Fibroblast of peridontal ligament (primary cell): ENCODE measurements around the gene SETDB1.
"Not testable (repeated sequence)": the region's sequence is repeated elsewhere in the genome, so short reads cannot be mapped to it uniquely, and the experiment has no call there.

Experiments
- DNase-seq: peaks from one replicate; pipeline ENCODE4 v3.0.0-alpha.2; 2010; ENCODE audit errors: extremely low read depth

Gene SETDB1

DNA sequence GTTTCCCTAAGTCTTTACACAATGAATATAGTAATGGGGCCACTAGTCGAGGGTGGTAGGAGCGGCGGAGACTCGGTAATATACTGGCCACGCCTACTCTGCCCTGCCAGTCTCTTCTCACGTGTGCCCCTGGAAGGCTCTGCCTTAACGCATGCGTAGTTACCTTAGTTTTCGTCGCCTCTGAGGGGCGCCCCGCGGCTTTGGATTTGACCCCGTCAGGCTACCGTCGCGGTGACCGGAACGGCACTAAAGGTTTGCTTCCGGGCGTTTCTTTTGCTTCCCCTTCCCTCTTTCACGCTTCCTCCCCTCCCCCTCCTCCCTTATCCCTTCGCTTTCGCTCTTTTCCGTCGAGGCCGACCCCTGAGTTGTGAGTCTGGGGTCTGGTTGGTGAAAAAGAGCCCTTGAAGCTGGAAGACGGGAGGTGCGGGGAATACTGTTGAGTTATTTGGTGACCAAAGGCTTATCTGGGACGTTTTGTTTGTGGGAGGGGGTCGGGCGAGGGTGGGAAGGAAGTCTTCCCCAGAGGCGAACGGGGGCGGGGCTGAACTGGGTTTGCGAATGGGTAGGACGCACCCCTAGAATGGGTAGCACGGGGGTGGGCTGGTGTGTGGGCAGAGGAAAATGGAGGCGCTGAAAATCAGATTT, at the start of gene SETDB1:
SETDB1 (plus strand) TSS at position 267 of the 645 bp plus-strand sequence. CDS start 1,352 bp downstream, outside the sequence.
- DNase-seq, result peak; percentile 96

DNA sequence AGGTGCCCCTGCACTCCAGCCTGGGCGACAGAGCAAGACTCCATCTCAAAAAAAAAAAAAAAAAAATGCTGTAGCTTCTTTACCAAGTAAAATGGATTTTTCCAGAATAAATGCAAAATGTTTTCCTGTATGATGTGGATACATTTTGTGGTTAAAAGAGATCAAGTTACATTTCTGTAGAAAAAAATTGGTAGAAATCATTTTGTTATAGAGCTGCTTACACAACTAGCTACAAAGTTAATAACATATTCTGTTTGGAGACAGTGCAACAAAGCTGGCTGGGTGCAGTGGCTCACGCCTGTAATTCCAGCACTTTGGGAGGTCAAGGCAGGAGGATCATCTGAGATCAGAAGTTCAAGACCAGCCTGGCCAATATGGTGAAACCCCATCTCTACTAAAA, 47.2 kb upstream of the SETDB1 start:
- peak; percentile 77 for DNase-seq

DNA sequence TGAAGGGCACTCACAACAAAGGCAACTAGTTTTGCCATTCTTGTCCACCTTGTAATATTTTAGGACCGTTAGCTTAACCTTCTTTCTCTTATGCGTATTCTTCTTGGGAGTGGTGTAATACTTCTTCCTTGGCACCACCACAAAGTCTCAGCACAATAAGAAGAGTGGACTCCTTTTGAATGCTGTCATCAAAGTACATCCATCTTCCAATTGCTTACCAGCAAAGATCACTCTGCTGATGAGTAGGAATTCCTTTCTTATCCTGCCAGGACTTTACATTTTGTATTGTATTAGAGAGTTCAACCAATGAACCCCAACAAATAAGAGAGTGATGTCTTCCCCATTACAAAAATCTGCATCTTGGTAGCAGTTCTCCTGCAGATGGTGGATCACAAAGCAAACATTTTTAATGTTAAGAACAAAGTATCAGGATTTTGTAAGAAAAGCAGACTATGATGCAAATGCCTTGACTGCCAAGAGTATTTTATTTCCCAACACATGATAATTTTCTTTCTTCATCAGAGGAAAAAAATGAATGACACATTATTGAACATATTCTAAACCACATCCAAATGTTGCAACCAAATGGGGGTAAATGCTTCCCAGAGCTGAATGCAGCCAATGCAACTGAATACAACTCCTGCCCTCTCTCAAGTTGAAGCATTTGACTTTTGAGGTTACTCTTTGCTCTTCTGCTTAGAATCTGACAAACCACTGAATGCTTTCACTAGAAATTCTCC, 44.7 kb upstream of the SETDB1 start:
- DNase-seq, result peak; percentile 100

DNA sequence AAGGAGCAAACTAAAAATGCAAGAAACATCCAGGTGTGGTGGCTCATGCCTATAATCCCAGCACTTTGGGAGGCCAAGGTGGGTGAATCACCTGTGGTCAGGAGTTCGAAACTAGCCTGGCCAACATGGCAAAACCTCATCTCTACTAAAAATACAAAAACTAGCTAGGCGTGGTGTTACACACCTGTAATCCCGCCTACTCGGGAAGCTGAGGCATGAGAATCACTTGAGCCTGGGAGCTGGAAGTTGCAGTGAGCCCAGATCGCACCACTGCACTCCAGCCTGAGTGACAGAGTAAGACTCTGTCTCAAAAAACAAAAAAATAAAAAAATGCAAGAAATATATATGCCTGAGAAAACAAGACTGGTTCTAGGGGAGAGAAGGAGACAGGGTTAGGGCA, 43.0 kb upstream of the SETDB1 start:
- not testable (repeated sequence) for DNase-seq

DNA sequence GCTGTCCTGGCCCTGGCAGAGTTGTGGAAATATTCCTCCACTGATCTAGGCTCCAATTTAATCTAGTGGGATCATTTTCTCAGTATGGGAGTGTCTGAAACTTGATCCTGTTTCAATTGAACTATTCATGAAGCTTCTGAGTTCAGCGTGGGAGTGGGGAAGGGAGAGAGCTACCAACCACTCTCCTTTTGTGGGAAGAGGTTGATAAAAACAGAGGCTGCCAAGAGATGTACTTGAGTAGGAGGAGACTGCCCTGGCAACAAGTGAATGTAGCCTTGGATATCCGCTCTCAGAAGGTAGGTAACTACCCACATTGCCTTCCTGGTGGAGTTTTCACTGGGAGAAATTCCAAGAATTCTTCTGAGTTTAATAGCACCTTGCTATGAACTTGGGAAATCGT, 39.1 kb upstream of the SETDB1 start, which contains the start of gene CTXND2:
CTXND2 (plus strand) TSS at position 119 of the 400 bp plus-strand sequence. CDS start 25,179 bp downstream, outside the sequence.
- DNase-seq, result no peak

DNA sequence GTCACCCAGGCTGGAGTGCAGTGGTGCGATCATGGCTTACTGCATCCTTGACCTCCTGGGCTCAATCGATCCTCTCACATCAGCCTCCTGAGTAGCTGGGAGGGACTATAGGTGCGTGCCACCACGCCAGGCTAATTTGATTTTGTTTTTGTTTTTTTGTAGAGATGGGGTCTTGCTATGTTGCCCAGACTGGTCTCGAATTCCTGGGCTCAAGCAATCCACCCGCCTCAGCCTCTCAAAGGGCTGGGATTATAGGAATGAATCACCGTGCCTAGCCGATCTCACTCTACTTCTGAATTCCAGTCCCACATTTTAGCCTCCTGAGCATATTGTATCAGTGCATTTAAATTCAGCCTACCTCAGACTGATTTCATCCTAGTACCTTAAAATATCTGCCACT, 37.4 kb upstream of the SETDB1 start:
- DNase-seq, result no peak

DNA sequence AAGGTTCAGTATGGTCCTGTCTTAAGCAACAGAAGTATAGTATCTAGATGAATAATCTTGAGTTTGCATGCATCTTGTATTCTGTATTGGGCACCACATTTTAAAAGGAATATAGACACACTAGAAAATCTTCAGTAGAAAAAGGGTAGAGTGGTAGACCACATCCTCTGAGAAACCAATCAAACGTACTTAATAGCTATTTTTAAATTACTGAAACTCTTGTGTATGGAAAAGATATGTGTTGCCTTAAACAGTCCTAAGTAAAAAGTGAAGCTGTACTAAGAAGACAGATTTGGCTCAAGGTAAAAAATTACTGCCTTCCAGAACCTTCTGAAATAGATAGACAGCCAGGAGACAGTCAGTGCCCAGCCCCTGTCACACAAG, 36.1 kb upstream of the SETDB1 start:
- DNase-seq, result no peak

DNA sequence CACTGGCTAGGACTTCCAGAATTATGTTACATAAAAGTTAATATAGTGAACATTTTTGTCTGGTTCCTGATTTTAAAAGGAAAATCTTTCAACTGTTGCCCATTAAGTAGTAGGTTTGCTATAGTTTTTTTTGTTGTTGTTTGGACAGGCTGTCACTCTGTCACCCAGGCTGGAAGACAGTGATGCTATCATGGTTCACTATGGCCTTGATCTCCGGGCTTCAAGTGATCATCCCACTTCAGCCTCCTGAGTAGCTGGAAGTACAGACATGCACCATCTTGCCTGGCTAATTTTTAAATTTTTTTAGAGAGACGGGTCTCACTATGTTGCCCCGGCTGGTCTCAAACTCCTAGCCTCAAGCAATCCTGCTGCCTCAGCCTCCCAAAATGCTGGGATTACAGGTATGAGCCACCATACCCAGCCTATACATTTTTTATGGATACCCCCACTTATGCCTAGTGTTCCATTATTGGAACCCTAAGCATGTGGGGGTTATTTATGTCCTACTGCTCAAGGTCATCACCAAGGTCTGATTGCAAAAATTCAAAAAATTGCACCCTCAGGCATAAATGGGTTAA, 32.7 kb upstream of the SETDB1 start:
- no peak for DNase-seq

DNA sequence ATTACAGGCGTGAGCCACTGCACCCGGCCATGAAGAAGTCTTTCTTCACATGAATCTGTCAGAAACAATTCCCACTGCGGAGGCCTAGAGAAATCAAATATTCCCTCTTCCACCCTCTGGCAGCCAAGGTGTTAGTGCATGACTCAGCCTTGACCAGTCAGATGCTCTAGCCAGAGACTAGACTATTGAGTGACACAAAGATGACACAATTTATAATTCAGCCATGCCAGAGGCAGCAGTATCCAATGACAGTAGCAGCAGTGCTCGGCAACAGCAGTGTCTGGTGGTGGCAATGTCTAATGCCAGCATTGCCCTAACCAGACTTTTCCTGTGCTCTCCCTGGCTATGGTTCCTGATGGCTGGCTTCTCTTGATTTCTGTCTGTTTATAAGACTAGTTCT, 30.5 kb upstream of the SETDB1 start:
- DNase-seq, result no peak

DNA sequence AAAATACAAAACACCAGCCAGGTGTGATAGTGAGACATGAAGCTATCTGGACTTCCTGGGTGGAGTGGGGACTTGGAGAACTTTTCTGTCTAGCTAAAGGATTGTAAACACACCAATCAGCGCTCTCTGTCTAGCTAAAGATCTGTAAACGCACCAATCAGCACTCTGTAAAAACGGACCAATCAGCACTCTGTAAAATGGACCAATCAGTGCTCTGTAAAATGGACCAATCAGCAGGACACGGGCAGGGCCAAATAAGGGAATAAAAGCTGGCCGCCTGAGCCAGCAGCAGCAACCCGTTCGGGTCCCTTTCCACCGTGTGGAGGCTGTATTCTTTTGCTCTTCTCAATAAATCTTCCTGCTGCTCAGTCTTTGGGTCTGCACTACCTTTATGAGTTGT, 26.4 kb upstream of the SETDB1 start:
- not testable (repeated sequence) for DNase-seq

DNA sequence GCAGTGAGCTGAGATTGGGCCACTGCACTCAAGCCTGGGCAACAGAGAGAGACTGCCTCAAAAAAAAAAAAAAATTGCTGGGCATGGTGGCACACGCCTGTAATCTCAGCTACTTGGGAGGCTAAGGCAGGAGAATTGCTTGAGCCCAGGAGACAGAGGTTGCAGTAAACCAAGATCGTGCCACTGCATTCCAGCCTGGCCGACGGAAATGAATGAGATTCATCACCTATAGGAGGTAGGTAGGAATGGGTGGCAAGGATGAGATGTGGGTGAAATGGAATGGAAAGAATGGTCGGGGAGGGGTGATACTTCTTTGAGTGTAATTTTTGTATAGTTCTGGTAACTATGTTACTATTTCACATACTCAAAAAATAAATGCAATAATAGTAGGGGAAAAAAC, 23.8 kb upstream of the SETDB1 start:
- no peak for DNase-seq

DNA sequence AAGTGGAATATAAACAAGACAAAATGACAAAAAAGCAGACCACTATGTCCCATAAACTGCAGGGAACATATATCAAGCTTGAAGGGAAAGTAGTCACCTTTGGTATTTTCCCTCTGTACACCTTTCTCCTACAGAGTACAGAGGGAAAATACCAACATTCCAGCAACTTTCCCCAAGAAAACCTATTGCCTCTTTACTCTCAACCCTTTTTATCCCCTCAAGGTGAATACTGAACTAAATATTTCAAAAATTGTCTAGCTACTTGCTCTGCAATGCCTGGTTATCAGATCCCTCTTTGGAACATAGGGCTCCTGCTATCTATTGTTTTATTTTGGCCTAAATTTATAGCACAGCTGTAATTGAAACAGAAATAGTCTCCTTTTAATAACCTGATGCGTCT, 23.4 kb upstream of the SETDB1 start:
- no peak for DNase-seq

DNA sequence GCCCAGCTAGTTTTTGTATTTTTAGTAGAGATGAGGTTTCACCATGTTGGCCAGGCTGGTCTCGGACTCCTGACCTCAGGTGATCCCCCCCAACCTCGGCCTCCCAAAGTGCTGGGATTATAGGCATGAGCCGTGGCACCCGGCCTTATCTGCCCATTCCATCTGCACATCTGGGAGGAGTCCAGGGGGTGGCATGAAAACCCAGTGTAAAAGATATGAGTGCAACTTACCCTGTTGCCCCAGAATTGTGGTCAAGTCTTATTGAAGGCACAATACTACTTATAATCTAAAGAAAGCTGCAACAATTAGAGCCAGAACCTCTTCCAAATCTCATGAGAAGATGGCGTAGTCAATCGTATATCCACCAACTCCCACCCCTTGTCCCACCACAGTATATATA, 20.9 kb upstream of the SETDB1 start:
- no peak for DNase-seq

DNA sequence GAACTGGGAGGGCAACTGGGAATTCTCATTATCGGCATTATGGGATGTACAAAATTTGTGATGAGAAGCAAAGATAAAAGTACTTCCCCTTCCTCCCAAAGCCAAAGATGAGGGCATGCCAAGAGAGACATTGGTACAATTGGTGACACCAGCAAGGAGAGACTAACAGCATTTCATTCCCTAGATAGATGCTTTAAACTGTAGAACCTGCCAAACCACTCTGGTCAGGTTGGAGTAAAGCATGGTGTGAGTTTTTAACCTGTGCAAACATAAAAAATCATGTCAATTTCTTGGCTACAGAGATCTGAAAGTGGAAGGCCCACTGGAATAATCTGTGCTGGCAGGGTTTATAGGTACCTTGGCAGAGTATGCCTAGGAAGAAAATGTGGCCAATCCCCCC, 19.8 kb upstream of the SETDB1 start:
- DNase-seq, result no peak

DNA sequence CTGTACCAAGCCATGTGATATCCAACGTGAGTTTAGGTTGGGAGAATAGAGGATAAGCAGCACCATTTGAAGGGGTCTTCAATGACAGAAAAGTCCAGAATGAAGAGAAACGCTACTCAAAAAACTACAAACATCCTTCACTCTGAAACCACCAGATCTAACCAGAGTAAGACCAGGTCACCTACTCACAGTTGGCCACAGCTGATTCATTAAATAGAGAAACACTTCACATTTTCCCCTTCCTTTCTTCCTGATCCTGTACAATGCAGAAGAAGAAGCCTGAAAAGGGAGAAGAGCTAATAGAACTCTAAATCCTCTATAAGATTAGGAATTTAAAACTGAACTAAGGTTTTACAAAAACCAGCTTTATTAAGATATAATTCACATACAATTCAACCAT, 19.4 kb upstream of the SETDB1 start:
- no peak for DNase-seq

DNA sequence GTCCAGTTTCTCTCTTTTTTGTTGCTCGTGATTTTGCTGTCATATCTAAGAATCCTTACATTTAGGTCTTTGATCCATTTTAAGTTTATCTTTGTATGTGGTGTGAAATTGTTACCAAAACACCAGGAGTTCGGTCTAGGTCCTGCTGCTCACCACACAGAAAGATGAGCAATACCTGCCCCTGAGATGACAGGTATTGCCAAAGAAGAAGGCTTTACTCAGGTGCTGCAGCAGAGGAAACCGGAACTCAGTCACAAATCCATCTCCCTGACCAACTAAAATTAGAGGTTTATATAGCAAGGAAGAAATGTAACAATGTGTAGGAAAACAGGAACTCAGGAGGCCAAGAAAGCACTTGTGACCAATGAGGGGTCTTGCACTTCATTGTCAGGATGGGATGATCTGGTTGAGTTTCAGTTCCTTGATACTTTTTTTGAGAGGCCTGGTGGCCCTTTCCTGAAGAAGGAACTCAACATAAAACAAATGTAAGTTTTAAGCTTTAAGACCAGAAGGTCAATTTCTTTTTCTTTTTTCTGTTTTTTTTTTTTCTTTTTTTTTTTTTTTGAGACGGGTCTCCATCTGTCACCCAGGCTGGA, 16.5 kb upstream of the SETDB1 start:
- no peak for DNase-seq

DNA sequence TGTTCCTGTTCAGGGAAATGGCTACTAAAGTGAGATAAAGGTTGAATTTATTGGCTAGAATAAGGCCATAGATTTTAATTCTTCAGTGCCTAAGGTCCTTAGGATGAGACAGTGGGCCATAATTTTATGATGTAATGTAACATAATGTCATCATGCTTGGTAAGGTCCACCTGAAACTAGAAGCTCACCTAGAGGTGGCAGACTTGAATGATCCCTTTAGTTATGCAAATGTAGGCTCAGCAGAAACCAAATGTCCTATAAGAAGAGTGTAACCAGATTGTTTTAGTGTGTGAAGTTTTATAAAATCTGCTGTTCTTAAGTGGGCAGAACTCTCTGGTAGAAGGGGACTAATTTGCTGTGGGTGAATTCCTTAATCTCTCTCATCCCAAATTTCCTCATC, 13.5 kb upstream of the SETDB1 start:
- DNase-seq, result no peak

DNA sequence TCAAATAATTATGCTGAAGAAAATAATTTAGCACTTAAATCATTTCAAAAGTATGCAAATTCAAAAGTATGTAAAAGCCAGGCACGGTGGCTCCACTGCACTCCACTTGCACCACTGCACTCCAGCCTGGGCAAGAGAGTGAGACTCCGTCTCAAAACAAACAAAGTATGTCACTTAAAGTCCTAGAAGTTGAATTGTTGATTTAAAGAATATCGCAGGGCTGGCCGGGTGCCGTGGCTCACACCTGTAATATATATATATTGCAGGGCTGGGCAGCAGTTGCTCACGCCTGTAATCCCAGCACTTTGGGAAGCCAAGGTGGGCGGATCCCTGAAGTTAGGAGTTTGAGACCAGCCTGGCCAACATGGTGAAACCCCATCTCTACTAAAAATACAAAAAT, 8.8 kb upstream of the SETDB1 start:
- no peak for DNase-seq

DNA sequence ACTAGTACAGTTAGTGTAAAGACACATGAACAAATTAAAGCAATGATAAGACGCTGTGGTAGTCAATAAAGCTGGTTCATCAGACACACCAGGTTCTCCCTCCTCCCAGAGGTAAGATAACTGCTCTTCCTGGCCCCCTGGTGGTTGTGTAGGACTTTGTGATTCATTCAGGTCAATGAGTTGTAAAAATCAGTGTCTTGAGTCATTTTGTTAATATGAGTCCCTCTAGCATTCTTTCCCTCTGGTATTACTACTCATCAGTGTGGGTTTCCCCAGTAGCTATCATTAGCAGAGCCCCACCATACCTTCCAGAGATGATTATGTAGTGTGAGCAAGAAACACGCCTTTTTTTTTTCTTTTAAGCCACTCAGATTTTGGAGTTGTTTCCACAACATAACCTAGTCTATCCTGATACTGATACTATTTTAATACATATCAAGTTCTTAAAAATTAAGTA, 3.6 kb upstream of the SETDB1 start:
- DNase-seq, result peak; percentile 91

DNA sequence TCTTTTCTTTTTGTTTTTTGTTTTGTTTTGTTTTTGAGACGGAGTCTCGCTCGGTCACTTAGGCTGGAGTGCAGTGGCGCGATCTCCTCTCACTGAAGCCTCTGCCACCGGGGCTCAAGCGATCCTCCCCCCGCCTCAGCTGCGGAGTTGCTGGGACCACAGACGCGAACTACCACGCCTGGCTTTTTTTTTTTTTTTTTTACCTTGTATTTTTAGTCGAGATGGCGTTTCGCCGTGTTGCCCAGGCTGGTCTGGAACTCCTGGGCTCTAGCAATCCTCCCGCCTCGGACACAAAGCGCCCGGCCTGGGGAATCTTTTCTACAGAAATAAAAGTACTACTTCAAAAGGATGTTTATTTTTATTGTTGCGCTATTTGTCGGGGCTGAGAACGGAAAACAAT, 1.1 kb upstream of the SETDB1 start:
- no peak for DNase-seq

DNA sequence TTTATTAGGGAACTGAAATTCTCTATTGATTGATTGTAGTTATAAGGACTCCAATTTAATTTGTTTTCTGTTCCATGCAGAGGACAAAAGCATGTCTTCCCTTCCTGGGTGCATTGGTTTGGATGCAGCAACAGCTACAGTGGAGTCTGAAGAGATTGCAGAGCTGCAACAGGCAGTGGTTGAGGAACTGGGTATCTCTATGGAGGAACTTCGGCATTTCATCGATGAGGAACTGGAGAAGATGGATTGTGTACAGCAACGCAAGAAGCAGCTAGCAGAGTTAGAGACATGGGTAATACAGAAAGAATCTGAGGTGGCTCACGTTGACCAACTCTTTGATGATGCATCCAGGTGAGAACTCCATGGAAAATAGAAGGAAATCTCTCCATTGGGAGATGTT, 1.5 kb downstream of the SETDB1 start:
- no peak for DNase-seq

DNA sequence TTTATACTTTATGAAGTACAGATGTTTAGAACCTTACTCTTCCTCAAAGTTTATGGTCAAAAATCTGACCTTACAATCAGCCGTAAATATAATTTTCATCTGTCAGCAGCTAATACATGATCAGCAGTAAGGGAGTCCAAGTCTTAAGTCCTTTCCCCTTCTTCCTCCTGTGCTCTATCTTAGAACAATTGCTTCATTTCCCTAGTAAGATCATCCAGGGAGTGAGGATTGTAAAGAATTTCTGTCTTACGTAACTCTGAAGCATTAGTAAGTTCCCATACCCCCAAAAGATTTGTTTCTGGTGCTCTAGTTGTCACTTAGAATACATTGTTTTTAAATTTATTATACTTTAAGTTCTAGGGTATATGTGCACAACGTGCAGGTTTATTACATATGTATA, 2.1 kb downstream of the SETDB1 start:
- DNase-seq, result peak; percentile 7

DNA sequence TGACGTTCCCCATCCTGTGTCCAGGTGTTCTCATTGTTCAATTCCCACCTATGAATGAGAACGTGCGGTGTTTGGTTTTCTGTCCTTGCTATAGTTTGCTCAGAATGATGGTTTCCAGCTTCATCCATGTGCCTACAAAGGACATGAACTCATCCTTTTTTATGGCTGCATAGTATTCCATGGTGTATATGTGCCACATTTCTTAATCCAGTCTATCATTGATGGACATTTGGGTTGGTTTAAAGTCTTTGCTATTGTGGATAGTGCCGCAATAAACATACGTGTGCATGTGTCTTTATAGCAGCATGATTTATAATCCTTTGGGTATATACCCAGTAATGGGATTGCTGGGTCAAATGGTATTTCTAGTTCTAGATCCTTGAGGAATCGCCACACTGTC, 2.6 kb downstream of the SETDB1 start:
- not testable (repeated sequence) for DNase-seq
